ENCODE data around the gene AGXT. TPM values are rescaled to one million over a fixed set of nuclear protein-coding genes. Genes with fewer than 3 reads are reported as not detected.

Gene AGXT
- total and polyA plus RNA-seq, 8 donors, result not detected

- Histone ChIP-seq H3K36me3 (no peaks in the 10 kb centered on the region), H3K4me3 (no peak overlapping the region), H3K27ac (no peak overlapping the region), H3K27me3 (peaks cover 0 to 25% (median 0%) of the 10 kb centered on the region in 3 donors), H3K4me1 (peaks cover 0 to 6% (median 3%) of the 10 kb centered on the region in 4 donors), H3K9me3 (no peaks in the 10 kb centered on the region)
- 86 to 92% (median 86%) methylated on average over 24 of the region's 24 CpGs for WGBS, 5 donors
- peak in 1 of 2 donors; percentile 7 for DNase-seq
- TF ChIP-seq POLR2A (IDR thresholded peaks at IDR 0.05), result no peak
- intact Hi-C loops (cut with DNase I; ENCODE audit: low total_unique reads), result no loop called here
Measured at GRCh38 chr2:240928476-240929363, 60.1 kb downstream of the AGXT start.

GRCh38 chr2:240929364-240930095, 60.9 kb downstream of the AGXT start:
- Histone ChIP-seq H3K4me3 (no peak overlapping the region), H3K27ac (no peak overlapping the region), H3K27me3 (peaks cover 0 to 29% (median 0%) of the 10 kb centered on the region in 3 donors), H3K36me3 (no peaks in the 10 kb centered on the region), H3K9me3 (no peaks in the 10 kb centered on the region), H3K4me1 (peaks cover 0 to 11% (median 3%) of the 10 kb centered on the region in 4 donors)
- TF ChIP-seq POLR2AphosphoS5 (IDR thresholded peaks at IDR 0.05), result no peak
- no peak for TF ChIP-seq EP300 (IDR thresholded peaks at IDR 0.05)
- TF ChIP-seq CTCF (IDR thresholded peaks at IDR 0.05), result no peak
- no peak for TF ChIP-seq POLR2A (IDR thresholded peaks at IDR 0.05)
- intact Hi-C loops (cut with DNase I; ENCODE audit: low total_unique reads), result no loop called here
- WGBS, 5 donors, result 73 to 88% (median 76%) methylated on average over 10 of the region's 10 CpGs
- peak in 1 of 2 donors; percentile 15 for DNase-seq

Other genes starting within 250 kb of the AGXT start
- gene GPR35, start 243.3 kb upstream of the AGXT start, total RNA-seq, result 10 to 100 TPM; 11.7 to 68.9 (median 21.9) TPM
- gene GPR35, start 243.3 kb upstream of the AGXT start, polyA plus RNA-seq, result 10 to 100 TPM in 1 of 3 donors, 1 to 10 TPM in 2; 8.5 to 12.8 (median 9.8) TPM
- under 1 TPM in 1 of 5 donors, not detected in 4; 0.89 TPM for gene AQP12B, start 185.9 kb upstream of the AGXT start, total RNA-seq
- under 1 TPM in 1 of 3 donors, not detected in 2; 0.46 TPM for gene AQP12B, start 185.9 kb upstream of the AGXT start, polyA plus RNA-seq
- not detected for gene AQP12A, start 177.0 kb upstream of the AGXT start, total RNA-seq
- not detected for gene AQP12A, start 177.0 kb upstream of the AGXT start, polyA plus RNA-seq
- 10 to 100 TPM in 1 of 5 donors, 1 to 10 TPM in 3, under 1 TPM in 1; 0.29 to 12.5 (median 3.9) TPM for gene KIF1A, start 48.6 kb upstream of the AGXT start, total RNA-seq
- 1 to 10 TPM in 1 of 3 donors, under 1 TPM in 2; 0.15 to 4.9 (median 0.63) TPM for gene KIF1A, start 48.6 kb upstream of the AGXT start, polyA plus RNA-seq
- 1 to 10 TPM in 1 of 5 donors, under 1 TPM in 2, not detected in 2; 0.45 to 4.9 (median 0.55) TPM for gene MAB21L4, start 27.3 kb downstream of the AGXT start, total RNA-seq
- 10 to 100 TPM in 1 of 3 donors, 1 to 10 TPM in 2; 6.0 to 48.9 (median 9.1) TPM for gene MAB21L4, start 27.3 kb downstream of the AGXT start, polyA plus RNA-seq
- 1 to 10 TPM in 1 of 5 donors, not detected in 4; 4.9 TPM for gene CROCC2, start 37.5 kb downstream of the AGXT start, total RNA-seq
- under 1 TPM in 1 of 3 donors, not detected in 2; 0.03 TPM for gene CROCC2, start 37.5 kb downstream of the AGXT start, polyA plus RNA-seq
- gene SNED1, start 129.8 kb downstream of the AGXT start, total RNA-seq, result 100 to 1,000 TPM in 1 of 5 donors, 10 to 100 TPM in 4; 11.4 to 106 (median 22.7) TPM
- 1 to 10 TPM; 2.0 to 2.7 (median 2.3) TPM for gene SNED1, start 129.8 kb downstream of the AGXT start, polyA plus RNA-seq
- 10 to 100 TPM in 4 of 5 donors, 1 to 10 TPM in 1; 3.2 to 85.7 (median 40.9) TPM for gene MTERF4, start 233.5 kb downstream of the AGXT start, total RNA-seq
- 10 to 100 TPM; 19.4 to 28.6 (median 24.3) TPM for gene MTERF4, start 233.5 kb downstream of the AGXT start, polyA plus RNA-seq